Uterus (tissue), 2 donors: ENCODE measurements around the gene TTC1.

Experiments used
- CTCF ChIP-seq, 4 experiments: fragments of 200-600 bp in 2 of 4; fragments of 450-650 bp in 2 of 4; sonication (generic) in 2 of 4; IDR thresholded peaks; one replicate each; pipeline ENCODE4 v1.5.1; 2016 to 2019; ENCODE audit warnings: antibody characterized with exemption in 4 of 4, mild to moderate bottlenecking in 2 of 4, moderate library complexity in 1 of 4
- POLR2A ChIP-seq, 2 donors: fragments of 450-650 bp; IDR thresholded peaks; one replicate each; pipeline ENCODE4 v1.6.1; 2016; ENCODE audit warnings: antibody characterized with exemption in 2 of 2, mild to moderate bottlenecking in 1 of 2, moderate library complexity in 1 of 2

GRCh38 chr5:160009591-160009989, 651 bp downstream of the TTC1 start:
- TF ChIP-seq CTCF (IDR thresholded peaks at IDR 0.05) (no peak), POLR2A (IDR thresholded peaks at IDR 0.05) (no peak)
